H54 (cell line): Measurements from ENCODE around the gene PSMA4.
"Not testable (repeated sequence)": the region's sequence is repeated elsewhere in the genome, so short reads cannot be mapped to it uniquely, and the experiment has no call there.

Source experiments
- DNase-seq: peaks from one replicate; pipeline ENCODE4 v3.0.0; 2011; ENCODE audit warnings: low spot score, mixed read lengths; ENCODE audit not compliant: insufficient read length
- FAIRE-seq: peaks from 3 replicates; lab custom pipeline; 2011; peaks lifted over from hg19 to GRCh38; lab: Jason Lieb, UNC
- POLR2A ChIP-seq: IDR thresholded peaks from 2 replicates; pipeline ENCODE4 v1.6.1; 2011; ENCODE audit warnings: low read depth, mild to moderate bottlenecking, low read length

Gene PSMA4

GRCh38 chr15:78540141-78540870 is at the start of gene PSMA4:
Gene PSMA4, plus strand, starts transcription at chr15:78540444. Its CDS starts 1,484 bp downstream, at chr15:78541928.
- FAIRE-seq = no peak
- peak; percentile 70 for DNase-seq
- peak; percentile 85 for TF ChIP-seq POLR2A

GRCh38 chr15:78492872-78493271 is 47.4 kb upstream of the PSMA4 start:
- DNase-seq (no peak), FAIRE-seq (no peak)
- TF ChIP-seq POLR2A = no peak

GRCh38 chr15:78501857-78502256 is 38.4 kb upstream of the PSMA4 start:
- DNase-seq (no peak), FAIRE-seq (no peak)
- no peak for TF ChIP-seq POLR2A

- no peak for DNase-seq
- FAIRE-seq = no peak
- no peak for TF ChIP-seq POLR2A
These were observed 37.6 kb upstream of the PSMA4 start for GRCh38 chr15:78502641-78503040.

- peak; percentile 62 for FAIRE-seq
- TF ChIP-seq POLR2A = peak; percentile 61
These were observed 33.0 kb upstream of the PSMA4 start, which contains the start of gene HYKK for GRCh38 chr15:78506971-78507830. Gene HYKK, plus strand, starts transcription at chr15:78507577. Its CDS starts 5,512 bp downstream, at chr15:78513089.

GRCh38 chr15:78507831-78508160 is 32.4 kb upstream of the PSMA4 start:
- DNase-seq (no peak), FAIRE-seq (no peak)
- TF ChIP-seq POLR2A = no peak

More at GRCh38 chr15:78506971-78507830, 33.0 kb upstream of the PSMA4 start, which contains the start of gene HYKK:
- peak; percentile 82 for DNase-seq

- DNase-seq = no peak
- no peak for TF ChIP-seq POLR2A
- FAIRE-seq = no peak
These were observed 32.0 kb upstream of the PSMA4 start for GRCh38 chr15:78508272-78508671.

- no peak for TF ChIP-seq POLR2A
- no peak for FAIRE-seq
- no peak for DNase-seq
These were observed 30.4 kb upstream of the PSMA4 start for GRCh38 chr15:78509726-78510312.

- FAIRE-seq = not testable (repeated sequence)
These were observed 20.2 kb upstream of the PSMA4 start for GRCh38 chr15:78520035-78520434.

GRCh38 chr15:78524230-78524629 is 16.0 kb upstream of the PSMA4 start:
- no peak for FAIRE-seq
- DNase-seq = no peak
- TF ChIP-seq POLR2A = no peak

More at GRCh38 chr15:78520035-78520434, 20.2 kb upstream of the PSMA4 start:
- DNase-seq = not testable (repeated sequence)

GRCh38 chr15:78527325-78527724 is 12.9 kb upstream of the PSMA4 start:
- DNase-seq (no peak), FAIRE-seq (no peak)
- TF ChIP-seq POLR2A = no peak

GRCh38 chr15:78533331-78533730 is 6.9 kb upstream of the PSMA4 start:
- FAIRE-seq = no peak
- TF ChIP-seq POLR2A = no peak
- DNase-seq = no peak

GRCh38 chr15:78536134-78536533 is 4.1 kb upstream of the PSMA4 start:
- FAIRE-seq (no peak), DNase-seq (no peak)
- no peak for TF ChIP-seq POLR2A

GRCh38 chr15:78537266-78537905 is 2.9 kb upstream of the PSMA4 start:
- TF ChIP-seq POLR2A = no peak
- FAIRE-seq (no peak), DNase-seq (no peak)
